ENCODE results near the gene INTS1.

INTS1 gene

GRCh38 chr7:1488016-1488415, 16.2 kb downstream of the INTS1 start:
- DNase-seq (ENCODE audit: low spot score) = no peak

GRCh38 chr7:1487466-1487865, 16.7 kb downstream of the INTS1 start:
- no peak for DNase-seq (ENCODE audit: low spot score)

- no peak for DNase-seq (ENCODE audit: low spot score)
These were observed 17.6 kb downstream of the INTS1 start for GRCh38 chr7:1486571-1486970.

GRCh38 chr7:1485156-1485555, 19.0 kb downstream of the INTS1 start:
- DNase-seq (ENCODE audit: low spot score) = no peak

- DNase-seq (ENCODE audit: low spot score) = no peak
These were observed 19.6 kb downstream of the INTS1 start for GRCh38 chr7:1484569-1484968.

- DNase-seq (ENCODE audit: low spot score) = no peak
These were observed 20.4 kb downstream of the INTS1 start for GRCh38 chr7:1483536-1484505.

GRCh38 chr7:1483079-1483478, 21.1 kb downstream of the INTS1 start:
- DNase-seq (ENCODE audit: low spot score) = no peak

- no peak for DNase-seq (ENCODE audit: low spot score)
These were observed 22.9 kb downstream of the INTS1 start for GRCh38 chr7:1481300-1481699.

GRCh38 chr7:1480670-1481069, 23.5 kb downstream of the INTS1 start:
- DNase-seq (ENCODE audit: low spot score) = no peak

- no peak for DNase-seq (ENCODE audit: low spot score)
These were observed 24.9 kb downstream of the INTS1 start for GRCh38 chr7:1479287-1479686.

GRCh38 chr7:1478480-1478879, 25.7 kb downstream of the INTS1 start:
- no peak for DNase-seq (ENCODE audit: low spot score)

GRCh38 chr7:1476859-1477258, 27.3 kb downstream of the INTS1 start:
- DNase-seq (ENCODE audit: low spot score) = no peak

- DNase-seq (ENCODE audit: low spot score) = no peak
These were observed 28.2 kb downstream of the INTS1 start for GRCh38 chr7:1475991-1476390.

- no peak for DNase-seq (ENCODE audit: low spot score)
These were observed 28.8 kb downstream of the INTS1 start for GRCh38 chr7:1475393-1475792.

GRCh38 chr7:1474736-1475135, 29.5 kb downstream of the INTS1 start:
- DNase-seq (ENCODE audit: low spot score) = no peak

- DNase-seq (ENCODE audit: low spot score) = peak; percentile 94
These were observed 30.2 kb downstream of the INTS1 start for GRCh38 chr7:1473864-1474512.

GRCh38 chr7:1470901-1471300, 33.3 kb downstream of the INTS1 start:
- no peak for DNase-seq (ENCODE audit: low spot score)

GRCh38 chr7:1468643-1469298, 35.4 kb downstream of the INTS1 start:
- DNase-seq (ENCODE audit: low spot score) = no peak

GRCh38 chr7:1468203-1468602, 36.0 kb downstream of the INTS1 start:
- no peak for DNase-seq (ENCODE audit: low spot score)

GRCh38 chr7:1466524-1467271, 37.5 kb downstream of the INTS1 start:
- DNase-seq (ENCODE audit: low spot score) = peak; percentile 80

- DNase-seq (ENCODE audit: low spot score) = no peak
These were observed 39.5 kb downstream of the INTS1 start for GRCh38 chr7:1464694-1465093.

- DNase-seq (ENCODE audit: low spot score) = no peak
These were observed 40.4 kb downstream of the INTS1 start for GRCh38 chr7:1463676-1464223.
